HepG2 (cell line): ENCODE data around the gene ODC1. TPM values are rescaled to one million over a fixed set of nuclear protein-coding genes. Genes with fewer than 3 reads are reported as not detected.
A peak's percentile ranks its signal among the peaks of the same experiment; 100 is the strongest.

Source experiments
- ASH2L ChIP-seq: fragments of 300-600, 200-600 bp; sonication (generic); IDR thresholded peaks from 2 replicates; pipeline ENCODE4 v1.7.0; 2017; ENCODE audit warnings: low read depth, mild to moderate bottlenecking, moderate library complexity, mixed read lengths, low read length; ENCODE audit not compliant: insufficient read length
- CREBL2 ChIP-seq: sonication (generic); formaldehyde crosslinking; IDR thresholded peaks from 2 replicates; pipeline ENCODE4 v1.8.1; 2023; ENCODE audit warnings: missing genetic modification reagents, mild to moderate bottlenecking, borderline replicate concordance
- HIC2 ChIP-seq: sonication (generic); formaldehyde crosslinking; IDR thresholded peaks from 2 replicates; pipeline ENCODE4 v1.9.0; 2022; ENCODE audit warnings: low read depth, missing genetic modification reagents
- HOXD1 ChIP-seq: sonication (generic); formaldehyde crosslinking; IDR thresholded peaks from 2 replicates; pipeline ENCODE4 v1.5.0; 2020; ENCODE audit warnings: missing genetic modification reagents
- JDP2 ChIP-seq: sonication (generic); formaldehyde crosslinking; IDR thresholded peaks from 2 replicates; pipeline ENCODE4 v1.8.1; 2022; ENCODE audit warnings: missing genetic modification reagents, borderline replicate concordance
- MTF1 ChIP-seq: sonication (generic); formaldehyde crosslinking; IDR thresholded peaks from 2 replicates; pipeline ENCODE4 v1.5.0; 2020; ENCODE audit warnings: missing genetic modification reagents
- MYC ChIP-seq: sonication (generic); formaldehyde crosslinking; IDR thresholded peaks from 2 replicates; pipeline ENCODE4 v1.9.0; 2021; ENCODE audit warnings: missing genetic modification reagents, borderline replicate concordance
- PAWR ChIP-seq: sonication (generic); formaldehyde crosslinking; IDR thresholded peaks from 2 replicates; pipeline ENCODE4 v1.4.0; 2020; ENCODE audit warnings: missing genetic modification reagents, mild to moderate bottlenecking, borderline replicate concordance
- RFXAP ChIP-seq: sonication (generic); formaldehyde crosslinking; IDR thresholded peaks from 2 replicates; pipeline ENCODE4 v1.4.0; 2020; ENCODE audit warnings: missing genetic modification reagents, borderline replicate concordance
- SSRP1 ChIP-seq: IDR thresholded peaks from 2 replicates; pipeline ENCODE4 v1.6.1; 2016; ENCODE audit warnings: control low read depth
- TBX2 ChIP-seq: sonication (generic); formaldehyde crosslinking; IDR thresholded peaks from 2 replicates; pipeline ENCODE4 v1.5.0; 2020; ENCODE audit warnings: missing genetic modification reagents, mild to moderate bottlenecking, borderline replicate concordance
- TEAD3 ChIP-seq: optimal IDR thresholded peaks from 2 replicates; pipeline ENCODE3; 2016; ENCODE audit warnings: borderline replicate concordance
- TFAP4 ChIP-seq: sonication (generic); IDR thresholded peaks from 2 replicates; pipeline ENCODE4 v1.6.1; 2016; ENCODE audit warnings: low read depth, borderline replicate concordance
- YEATS2 ChIP-seq: sonication (generic); formaldehyde crosslinking; IDR thresholded peaks from 2 replicates; pipeline ENCODE4 v1.4.0; 2020; ENCODE audit warnings: missing genetic modification reagents, borderline replicate concordance
- ZBTB7B ChIP-seq: sonication (generic); formaldehyde crosslinking; IDR thresholded peaks from 2 replicates; pipeline ENCODE4 v1.4.0; 2020; ENCODE audit warnings: missing genetic modification reagents
- ZEB1 ChIP-seq: IDR thresholded peaks from 2 replicates; pipeline ENCODE4 v1.6.1; 2012; ENCODE audit warnings: mild to moderate bottlenecking, low read depth, inconsistent platforms; ENCODE audit not compliant: insufficient replicate concordance
- ZNF230 ChIP-seq: sonication (generic); formaldehyde crosslinking; IDR thresholded peaks from 2 replicates; pipeline ENCODE4 v1.4.0; 2020; ENCODE audit warnings: mild to moderate bottlenecking, missing genetic modification reagents
- ZNF326 ChIP-seq: sonication (generic); formaldehyde crosslinking; IDR thresholded peaks from 2 replicates; pipeline ENCODE4 v1.4.0; 2020; ENCODE audit warnings: missing genetic modification reagents, borderline replicate concordance
- ZNF337 ChIP-seq: sonication (generic); formaldehyde crosslinking; IDR thresholded peaks from 2 replicates; pipeline ENCODE4 v1.5.1; 2020; ENCODE audit warnings: missing genetic modification reagents, low read depth, mild to moderate bottlenecking, borderline replicate concordance
- ZNF468 ChIP-seq: sonication (generic); formaldehyde crosslinking; IDR thresholded peaks from 2 replicates; pipeline ENCODE4 v1.8.0; 2022; ENCODE audit warnings: mild to moderate bottlenecking, moderate library complexity, missing genetic modification reagents
- ZNF564 ChIP-seq: sonication (generic); formaldehyde crosslinking; IDR thresholded peaks from 2 replicates; pipeline ENCODE4 v1.8.1; 2023; ENCODE audit warnings: mild to moderate bottlenecking, missing genetic modification reagents
- ZSCAN21 ChIP-seq: sonication (generic); formaldehyde crosslinking; IDR thresholded peaks from 2 replicates; pipeline ENCODE4 v1.8.0; 2022; ENCODE audit warnings: mild to moderate bottlenecking, missing genetic modification reagents, moderate library complexity, borderline replicate concordance
- polyA plus RNA-seq, 8 experiments: library from polyadenylated mRNA; depleted of rRNA in 3 of 8; stranded (reverse) in 7 of 8; unstranded in 1 of 8; fragments of >200 nt; fragmentation: Illumina TruSeq in 4 of 8; extraction: Trizol in 4 of 8; gene quantifications; 2 replicates each; pipeline versions ENCODE4 v1.2.1 to v1.2.3, GENCODE V29; 2011 to 2016; ENCODE audit warnings: low read depth in 4 of 8, missing spikeins in 1 of 8, mixed read lengths in 1 of 8; ENCODE audit not compliant: insufficient read depth in 1 of 8
- total RNA-seq, 5 experiments: library from RNA; depleted of rRNA; stranded (reverse); fragments of >200 nt; fragmentation: Illumina TruSeq; extraction: Trizol; gene quantifications; 2 replicates each; pipeline ENCODE4 v1.2.3, GENCODE V29; 2016; ENCODE audit warnings: low read depth in 1 of 5
- TF ChIP-seq, protein P1 (sequence below): sonication (generic); formaldehyde crosslinking; IDR thresholded peaks from 2 replicates; pipeline ENCODE4 v1.8.0; 2022; ENCODE audit warnings: mild to moderate bottlenecking, missing genetic modification reagents, moderate library complexity
- TF ChIP-seq, protein P2 (sequence below), 2 experiments: sonication (generic) in 1 of 2; formaldehyde crosslinking in 1 of 2; IDR thresholded peaks; 2 replicates each; pipeline versions ENCODE4 v1.5.1 to v1.6.1; 2011 to 2020; ENCODE audit warnings: borderline replicate concordance in 1 of 2, low read depth in 1 of 2, low read length in 1 of 2, mild to moderate bottlenecking in 1 of 2, missing genetic modification reagents in 1 of 2, moderate library complexity in 1 of 2

The ODC1 gene
- total and polyA plus RNA-seq, 2 of the 13 experiments (the other 11 are each of a cell fraction or from before 2014, with no cell fraction given) = 142 to 371 TPM

- TF ChIP-seq HIC2 (CRISPR knock-in tag) (peak; percentile 62; the same call in 1 of the 2 replicates), SSRP1 (CRISPR knock-in tag) (no peak), PAWR (CRISPR knock-in tag) (no peak), TEAD3 (CRISPR knock-in tag) (peak; percentile 13), ZNF564 (CRISPR knock-in tag) (no peak), ZNF230 (no peak), YEATS2 (CRISPR knock-in tag) (no peak), RFXAP (CRISPR knock-in tag) (no peak), ASH2L (no peak), ZEB1 (no peak), ZNF337 (CRISPR knock-in tag) (no peak), ZNF468 (CRISPR knock-in tag) (no peak), ZSCAN21 (CRISPR knock-in tag) (no peak), ZBTB7B (CRISPR knock-in tag) (no peak), TBX2 (CRISPR knock-in tag) (0 out of 2 replicates have a peak, but pooled peaks have one; percentile 11), JDP2 (CRISPR knock-in tag) (no peak), MYC (peak; percentile 11; the same call in 1 of the 2 replicates), CREBL2 (CRISPR knock-in tag) (no peak), TFAP4 (no peak), ZNF326 (no peak), HOXD1 (CRISPR knock-in tag) (no peak), MTF1 (CRISPR knock-in tag) (no peak)
- TF ChIP-seq, protein P1, sequence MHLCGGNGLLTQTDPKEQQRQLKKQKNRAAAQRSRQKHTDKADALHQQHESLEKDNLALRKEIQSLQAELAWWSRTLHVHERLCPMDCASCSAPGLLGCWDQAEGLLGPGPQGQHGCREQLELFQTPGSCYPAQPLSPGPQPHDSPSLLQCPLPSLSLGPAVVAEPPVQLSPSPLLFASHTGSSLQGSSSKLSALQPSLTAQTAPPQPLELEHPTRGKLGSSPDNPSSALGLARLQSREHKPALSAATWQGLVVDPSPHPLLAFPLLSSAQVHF (CRISPR knock-in tag) = no peak
- TF ChIP-seq, protein P2, sequence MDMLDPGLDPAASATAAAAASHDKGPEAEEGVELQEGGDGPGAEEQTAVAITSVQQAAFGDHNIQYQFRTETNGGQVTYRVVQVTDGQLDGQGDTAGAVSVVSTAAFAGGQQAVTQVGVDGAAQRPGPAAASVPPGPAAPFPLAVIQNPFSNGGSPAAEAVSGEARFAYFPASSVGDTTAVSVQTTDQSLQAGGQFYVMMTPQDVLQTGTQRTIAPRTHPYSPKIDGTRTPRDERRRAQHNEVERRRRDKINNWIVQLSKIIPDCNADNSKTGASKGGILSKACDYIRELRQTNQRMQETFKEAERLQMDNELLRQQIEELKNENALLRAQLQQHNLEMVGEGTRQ (IDR thresholded peaks at IDR 0.05; ENCODE audit: low read depth, low read length) = no peak
- TF ChIP-seq, protein P2 (CRISPR knock-in tag; IDR thresholded peaks at IDR 0.05; ENCODE audit: borderline replicate concordance) = no peak
Observed at GRCh38 chr2:10392951-10393639, 55.0 kb downstream of the ODC1 start (continued).
